Testis (tissue), 2 donors: ENCODE results near the gene SHB.

Experiments
- CTCF ChIP-seq, 3 experiments: fragments of 450-650 bp in 2 of 3; fragments of 200-600 bp in 1 of 3; sonication (generic) in 1 of 3; IDR thresholded peaks; one replicate each; pipeline ENCODE4 v1.5.1; 2016 to 2019; ENCODE audit warnings: antibody characterized with exemption in 3 of 3, mild to moderate bottlenecking in 2 of 3, moderate library complexity in 1 of 3
- POLR2A ChIP-seq: fragments of 450-650 bp; IDR thresholded peaks from one replicate; pipeline ENCODE4 v1.6.1; 2017; ENCODE audit warnings: antibody characterized with exemption, mild to moderate bottlenecking, moderate library complexity

GRCh38 chr9:38054653-38055052 lies 14.4 kb downstream of the SHB start:
- TF ChIP-seq POLR2A = no peak
- no peak for TF ChIP-seq CTCF (IDR thresholded peaks at IDR 0.05)
